Ascending aorta (tissue), 2 donors: ENCODE results near the gene ASAH2B. TPM values are rescaled to one million over a fixed set of nuclear protein-coding genes. Genes with fewer than 3 reads are reported as not detected.

ENCODE experiments used
- DNase-seq, 2 donors: peaks; one replicate each; pipeline ENCODE4 v3.0.0-alpha.2; 2019; ENCODE audit warnings: low spot score in 2 of 2
- H3K27ac ChIP-seq, 2 donors: fragments of 200-600 bp; sonication (generic); one replicate each; pipeline ENCODE4 v1.5.1; 2016 to 2017; ENCODE audit warnings: mild to moderate bottlenecking in 1 of 2
- H3K27me3 ChIP-seq: fragments of 200-600 bp; sonication (generic); one replicate; pipeline ENCODE4 v1.5.1; 2017
- H3K36me3 ChIP-seq, 2 donors: fragments of 200-600 bp; sonication (generic); one replicate each; pipeline ENCODE4 v1.5.1; 2016
- H3K4me1 ChIP-seq, 2 donors: fragments of 200-600 bp; sonication (generic); one replicate each; pipeline ENCODE4 v1.5.1; 2016 to 2017; ENCODE audit warnings: mild to moderate bottlenecking in 1 of 2
- H3K4me3 ChIP-seq, 2 donors: fragments of 200-600 bp; sonication (generic); one replicate each; pipeline ENCODE4 v1.5.1; 2016 to 2017; ENCODE audit warnings: mild to moderate bottlenecking in 1 of 2
- H3K9me3 ChIP-seq, 2 donors: fragments of 200-600 bp; sonication (generic); one replicate each; pipeline ENCODE4 v1.5.1; 2016
- intact Hi-C: fragments of 100-400 bp; cut with DNase I; formaldehyde crosslinking; loops from one replicate; pipeline ENCODE4 v1.15.1; 2023
- total RNA-seq: library from RNA; depleted of rRNA; stranded (reverse); fragments of >200 nt; gene quantifications from one replicate; pipeline ENCODE4 v1.1.0, GENCODE V29; 2016
- TF ChIP-seq, protein P1 (sequence below), 3 experiments: fragments of 200-600 bp in 2 of 3; fragments of 450-650 bp in 1 of 3; sonication (generic) in 2 of 3; IDR thresholded peaks; one replicate each; pipeline ENCODE4 v1.5.1; 2016 to 2019; ENCODE audit warnings: antibody characterized with exemption in 3 of 3, mild to moderate bottlenecking in 1 of 3, moderate library complexity in 1 of 3

ASAH2B gene
- total RNA-seq, 1 donor from 2014 or later: 0.21 TPM

DNA sequence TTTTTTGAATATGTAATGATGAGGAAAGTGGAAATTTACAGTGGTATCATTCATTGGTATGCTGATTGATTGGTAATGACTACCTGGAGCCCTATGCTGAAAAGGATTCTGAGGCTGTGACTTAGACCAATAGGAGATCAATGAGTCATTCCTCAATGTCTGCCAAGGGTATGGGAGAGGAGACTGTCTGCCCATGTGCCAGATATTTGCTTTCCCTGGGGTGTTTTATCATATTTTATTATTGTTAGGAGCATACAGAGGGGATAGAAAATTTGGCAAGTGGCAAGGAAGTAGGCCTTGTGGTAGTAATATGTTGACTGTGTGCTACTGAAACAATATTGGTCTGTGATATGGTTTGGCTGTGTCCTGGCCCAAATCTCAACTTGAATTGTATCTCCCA is 54.8 kb downstream of the ASAH2B start:
- no peak overlapping the region for H3K27ac ChIP-seq
- H3K4me1 ChIP-seq: no peaks in the 10 kb centered on the region
- no peaks in the 10 kb centered on the region for H3K36me3 ChIP-seq
- intact Hi-C loops: no loop called here
- DNase-seq: no peak
- no peak overlapping the region for H3K4me3 ChIP-seq
- no peaks in the 10 kb centered on the region for H3K9me3 ChIP-seq
- no peaks in the 10 kb centered on the region for H3K27me3 ChIP-seq
- TF ChIP-seq, protein P1, sequence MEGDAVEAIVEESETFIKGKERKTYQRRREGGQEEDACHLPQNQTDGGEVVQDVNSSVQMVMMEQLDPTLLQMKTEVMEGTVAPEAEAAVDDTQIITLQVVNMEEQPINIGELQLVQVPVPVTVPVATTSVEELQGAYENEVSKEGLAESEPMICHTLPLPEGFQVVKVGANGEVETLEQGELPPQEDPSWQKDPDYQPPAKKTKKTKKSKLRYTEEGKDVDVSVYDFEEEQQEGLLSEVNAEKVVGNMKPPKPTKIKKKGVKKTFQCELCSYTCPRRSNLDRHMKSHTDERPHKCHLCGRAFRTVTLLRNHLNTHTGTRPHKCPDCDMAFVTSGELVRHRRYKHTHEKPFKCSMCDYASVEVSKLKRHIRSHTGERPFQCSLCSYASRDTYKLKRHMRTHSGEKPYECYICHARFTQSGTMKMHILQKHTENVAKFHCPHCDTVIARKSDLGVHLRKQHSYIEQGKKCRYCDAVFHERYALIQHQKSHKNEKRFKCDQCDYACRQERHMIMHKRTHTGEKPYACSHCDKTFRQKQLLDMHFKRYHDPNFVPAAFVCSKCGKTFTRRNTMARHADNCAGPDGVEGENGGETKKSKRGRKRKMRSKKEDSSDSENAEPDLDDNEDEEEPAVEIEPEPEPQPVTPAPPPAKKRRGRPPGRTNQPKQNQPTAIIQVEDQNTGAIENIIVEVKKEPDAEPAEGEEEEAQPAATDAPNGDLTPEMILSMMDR (IDR thresholded peaks at IDR 0.05): no peak

DNA sequence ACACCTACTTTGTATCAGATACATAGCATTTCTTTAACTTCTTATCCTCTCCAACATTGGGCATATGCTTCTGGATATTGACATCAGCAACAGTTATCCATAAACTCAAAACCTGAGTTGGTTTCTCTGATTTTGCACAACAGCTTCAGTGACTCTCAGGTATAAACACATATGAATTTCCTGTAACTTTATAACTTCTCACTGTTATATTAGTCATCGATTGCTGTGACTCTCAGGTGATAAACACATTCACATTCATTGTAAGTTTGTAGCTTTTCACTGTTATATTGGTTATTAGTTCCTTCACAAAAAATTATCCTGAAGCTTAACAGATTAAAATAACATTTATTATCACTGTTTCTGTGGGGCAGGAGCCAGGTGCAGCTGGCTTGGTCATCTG is 57.0 kb downstream of the ASAH2B start:
- TF ChIP-seq, protein P1 (IDR thresholded peaks at IDR 0.05): no peak

DNA sequence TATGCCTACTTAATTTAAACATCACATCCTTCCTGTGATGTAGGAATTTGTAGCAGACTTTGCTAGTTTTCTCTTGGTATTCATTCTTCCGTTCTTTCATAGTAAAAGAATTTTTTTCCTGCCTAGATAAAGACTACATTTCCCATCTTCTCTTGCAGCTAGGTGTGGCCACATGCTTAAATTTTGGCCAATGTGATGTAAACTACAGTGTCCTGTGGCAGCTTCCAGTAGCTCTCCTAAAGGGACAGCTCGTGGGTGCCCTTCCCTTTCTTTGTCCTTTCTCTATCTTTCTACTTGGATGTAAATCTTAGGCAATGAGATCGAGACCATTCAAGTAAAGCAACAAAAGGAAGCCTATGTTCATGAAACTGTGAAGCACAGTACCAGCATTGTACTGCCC is 58.6 kb downstream of the ASAH2B start:
- no peaks in the 10 kb centered on the region for H3K36me3 ChIP-seq
- no peaks in the 10 kb centered on the region for H3K27me3 ChIP-seq
- no peak overlapping the region for H3K4me3 ChIP-seq
- TF ChIP-seq, protein P1 (IDR thresholded peaks at IDR 0.05): no peak
- intact Hi-C loops: no loop called here
- H3K4me1 ChIP-seq: no peaks in the 10 kb centered on the region
- H3K27ac ChIP-seq: no peak overlapping the region
- H3K9me3 ChIP-seq: no peaks in the 10 kb centered on the region
- DNase-seq: no peak

More for the DNA sequence above, 57.0 kb downstream of the ASAH2B start:
- Histone ChIP-seq H3K4me1 (no peaks in the 10 kb centered on the region), H3K36me3 (no peaks in the 10 kb centered on the region), H3K27ac (no peak overlapping the region), H3K4me3 (no peak overlapping the region), H3K9me3 (no peaks in the 10 kb centered on the region), H3K27me3 (no peaks in the 10 kb centered on the region)
- intact Hi-C loops: no loop called here
- DNase-seq: no peak

DNA sequence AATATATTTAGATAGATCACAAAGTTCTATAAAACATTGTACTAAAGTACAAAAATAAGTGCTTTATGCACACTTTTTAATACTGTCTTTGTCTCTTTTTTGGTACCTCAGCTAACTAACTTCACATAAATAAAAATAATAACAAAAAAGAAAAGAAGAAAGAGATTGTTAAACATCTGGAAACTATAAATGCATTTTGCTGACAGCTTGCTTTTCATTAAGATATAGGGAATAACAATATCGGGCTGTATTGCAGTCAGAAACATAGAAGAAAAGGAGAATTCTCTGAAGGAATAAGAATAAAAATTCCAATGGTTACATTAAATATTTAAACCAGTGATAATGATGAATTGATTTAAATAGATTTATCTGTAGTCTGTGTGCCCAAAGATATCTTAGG is 59.9 kb downstream of the ASAH2B start:
- intact Hi-C loops: no loop called here
- Histone ChIP-seq H3K27me3 (no peaks in the 10 kb centered on the region), H3K9me3 (no peaks in the 10 kb centered on the region), H3K4me3 (no peak overlapping the region), H3K27ac (no peak overlapping the region), H3K36me3 (no peaks in the 10 kb centered on the region), H3K4me1 (no peaks in the 10 kb centered on the region)
- no peak for DNase-seq
- TF ChIP-seq, protein P1 (IDR thresholded peaks at IDR 0.05): no peak

DNA sequence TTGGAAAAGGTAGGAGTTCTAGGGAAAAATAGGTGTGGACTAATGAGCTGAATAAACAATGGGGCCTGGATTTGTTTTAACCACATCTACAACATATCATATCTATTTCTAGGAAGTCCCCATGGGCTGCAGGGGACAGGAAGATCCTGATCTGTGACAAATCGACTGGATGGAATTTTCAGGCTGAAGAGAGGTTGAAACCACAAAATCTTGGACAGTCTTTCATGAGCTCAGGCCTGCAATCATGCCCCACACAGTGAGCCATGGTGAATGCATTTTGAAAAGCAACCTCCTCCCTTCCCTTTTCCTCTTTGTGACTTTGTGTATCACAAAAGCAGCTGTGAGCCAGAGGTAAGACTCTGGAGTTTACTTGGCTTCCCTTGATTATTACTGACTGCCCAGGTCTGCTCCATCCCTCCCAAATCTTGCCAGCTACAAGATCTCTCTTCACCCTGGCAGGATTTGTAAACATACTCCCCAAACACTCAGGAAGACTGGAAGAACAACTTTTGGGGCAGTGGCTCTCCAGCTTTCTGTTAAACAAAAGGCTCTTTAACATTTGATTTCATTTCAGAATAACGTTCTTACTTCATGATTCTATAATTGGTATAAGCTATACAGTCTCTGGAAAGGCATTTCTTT is 66.4 kb downstream of the ASAH2B start:
- DNase-seq: no peak
- Histone ChIP-seq H3K9me3 (no peaks in the 10 kb centered on the region), H3K27ac (no peak overlapping the region), H3K36me3 (no peaks in the 10 kb centered on the region), H3K27me3 (no peaks in the 10 kb centered on the region), H3K4me1 (no peaks in the 10 kb centered on the region), H3K4me3 (no peak overlapping the region)
- TF ChIP-seq, protein P1 (IDR thresholded peaks at IDR 0.05): no peak
- intact Hi-C loops: no loop called here
